ENCODE results near the gene CPD.

DNA sequence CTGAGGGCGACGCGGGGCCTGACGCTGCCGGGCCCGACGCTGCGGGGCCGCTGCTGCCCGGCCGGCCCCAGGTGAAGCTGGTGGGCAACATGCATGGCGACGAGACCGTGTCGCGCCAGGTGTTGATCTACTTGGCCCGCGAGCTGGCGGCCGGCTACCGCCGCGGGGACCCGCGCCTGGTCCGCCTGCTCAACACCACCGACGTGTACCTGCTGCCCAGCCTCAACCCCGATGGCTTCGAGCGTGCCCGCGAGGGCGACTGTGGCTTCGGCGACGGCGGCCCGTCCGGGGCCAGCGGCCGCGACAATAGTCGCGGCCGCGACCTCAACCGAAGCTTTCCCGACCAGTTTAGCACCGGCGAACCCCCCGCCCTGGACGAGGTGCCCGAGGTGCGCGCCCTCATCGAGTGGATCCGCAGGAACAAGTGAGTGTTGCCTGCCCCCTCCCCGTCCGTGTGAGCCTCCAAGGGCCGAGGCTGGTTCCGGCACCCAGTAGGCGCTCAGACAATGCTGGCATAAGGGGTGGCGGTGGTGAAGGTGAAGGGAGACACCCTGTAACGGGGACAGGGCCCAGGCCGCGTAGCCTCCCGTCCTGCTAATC, 676 bp downstream of the CPD start:
- no peak for TF ChIP-seq CTCF (IDR thresholded peaks at IDR 0.05)
- no peak for TF ChIP-seq POLR2A (IDR thresholded peaks at IDR 0.05)
